GM12878 (cell line): ENCODE results near the gene AMPD3. TPM values are rescaled to one million over a fixed set of nuclear protein-coding genes. Genes with fewer than 3 reads are reported as not detected.

Experiments
- ATAC-seq: fragments of 200-7000 bp; cut with Tn5 transposase; 3 replicates; pipeline ENCODE4 v1.9.1; 2020; ENCODE audit warnings: mild to moderate bottlenecking, moderate library complexity
- BruUV-seq: library from RNA; stranded (reverse); fragments of 400-500 nt; replicated peaks from 2 replicates; lab custom pipeline; 2021; lab: Mats Ljungman, UMichigan
- CTCF ChIA-PET: fragments of 300-600 bp; sonication (Branson Sonifier 250); formaldehyde crosslinking; extraction: SDS; loops from one replicate; lab custom pipeline; 2021; ENCODE audit warnings: inconsistent platforms; lab: Yijun Ruan, JAX
- POLR2A ChIA-PET: fragments of 350-600 bp; formaldehyde crosslinking; extraction: SDS; loops from one replicate; lab custom pipeline; 2021; ENCODE audit warnings: inconsistent platforms; lab: Charles Lee
- RAD21 ChIA-PET: fragments of 300-600 bp; sonication (Branson Sonifier 250); formaldehyde crosslinking; loops from one replicate; lab custom pipeline; 2023; ENCODE audit warnings: antibody characterized with exemption; ENCODE audit not compliant: unreplicated experiment; lab: Charles Lee
- SMC1A ChIA-PET: fragments of 300-600 bp; sonication (Branson Sonifier 250); formaldehyde crosslinking; loops from one replicate; lab custom pipeline; 2023; ENCODE audit not compliant: unreplicated experiment, uncharacterized antibody; lab: Charles Lee
- DNase-seq: peaks from one replicate; pipeline ENCODE4 v3.0.0-alpha.2; 2011; ENCODE audit warnings: low read depth, low spot score
- FAIRE-seq: peaks from 3 replicates; lab custom pipeline; 2011; peaks lifted over from hg19 to GRCh38; lab: Jason Lieb, UNC
- H2AFZ ChIP-seq: 2 replicates; pipeline ENCODE4 v1.6.0; 2011; ENCODE audit warnings: low read depth, low read length, control low read depth; ENCODE audit not compliant: control insufficient read depth
- H3K27ac ChIP-seq: 2 replicates; pipeline ENCODE4 v1.5.1; 2011; ENCODE audit warnings: control low read depth; ENCODE audit not compliant: control insufficient read depth, insufficient read depth
- H3K27me3 ChIP-seq, 2 experiments: replicated peaks in 1 of 2; 2 replicates each; pipeline versions ENCODE4 v1.6.0 to v1.6.1; 2011; ENCODE audit warnings: low read length in 1 of 2; ENCODE audit not compliant: control insufficient read depth in 2 of 2, insufficient read depth in 2 of 2
- H3K36me3 ChIP-seq, 2 experiments: 2 replicates each; pipeline ENCODE4 v1.5.1; 2011; ENCODE audit warnings: low read length in 1 of 2; ENCODE audit not compliant: control insufficient read depth in 2 of 2, insufficient read depth in 2 of 2
- H3K4me1 ChIP-seq: 2 replicates; pipeline ENCODE4 v1.6.1; 2011; ENCODE audit warnings: mild to moderate bottlenecking, low read length, moderate library complexity, mixed read lengths; ENCODE audit not compliant: control insufficient read depth, insufficient read depth
- H3K4me2 ChIP-seq: 2 replicates; pipeline ENCODE4 v1.6.0; 2011; ENCODE audit warnings: control low read depth; ENCODE audit not compliant: control insufficient read depth, insufficient read depth
- H3K4me3 ChIP-seq: fragments of 200-600 bp; sonication (generic); 2 replicates; pipeline ENCODE4 v1.5.1; 2016
- H3K79me2 ChIP-seq: 2 replicates; pipeline ENCODE4 v1.6.0; 2011; ENCODE audit warnings: low read length; ENCODE audit not compliant: control insufficient read depth, insufficient read depth
- H3K9ac ChIP-seq: 2 replicates; pipeline ENCODE4 v1.8.0; 2011; ENCODE audit warnings: low read length, control low read depth, mixed read lengths; ENCODE audit not compliant: control insufficient read depth, insufficient read depth
- H3K9me3 ChIP-seq: replicated peaks from 3 replicates; pipeline ENCODE4 v1.5.1; 2011; ENCODE audit warnings: mild to moderate bottlenecking, low read length; ENCODE audit not compliant: control insufficient read depth, insufficient read depth
- H4K20me1 ChIP-seq: 2 replicates; pipeline ENCODE4 v1.6.0; 2011; ENCODE audit not compliant: control insufficient read depth, insufficient read depth
- HDAC2 ChIP-seq: fragments of 200-600 bp; sonication (generic); IDR thresholded peaks from 2 replicates; pipeline ENCODE4 v1.6.1; 2017
- IKZF1 ChIP-seq: fragments of 450-650 bp; conservative IDR thresholded peaks from 2 replicates; pipeline ENCODE4 v1.6.1; 2017; ENCODE audit warnings: antibody characterized with exemption, mild to moderate bottlenecking
- POLR2A ChIP-seq: IDR thresholded peaks from 2 replicates; pipeline ENCODE4 v1.6.1; 2011; ENCODE audit warnings: low read depth, mild to moderate bottlenecking, low read length
- RUNX3 ChIP-seq: IDR thresholded peaks from 2 replicates; pipeline ENCODE4 v1.6.1; 2012; ENCODE audit warnings: low read length, inconsistent platforms
- SREBF2 ChIP-seq: IDR thresholded peaks from 2 replicates; pipeline ENCODE4 v1.6.1; 2012; ENCODE audit warnings: mild to moderate bottlenecking, low read length
- SRF ChIP-seq, 2 experiments: IDR thresholded peaks; 2 replicates each; pipeline ENCODE4 v1.6.1; 2011; ENCODE audit warnings: low read depth in 2 of 2, low read length in 2 of 2, mild to moderate bottlenecking in 1 of 2, moderate library complexity in 1 of 2
- TARDBP ChIP-seq: IDR thresholded peaks from 2 replicates; pipeline ENCODE4 v1.6.1; 2016; ENCODE audit warnings: borderline replicate concordance
- TCF12 ChIP-seq: IDR thresholded peaks from 2 replicates; pipeline ENCODE4 v1.6.1; 2011; ENCODE audit warnings: low read depth, mild to moderate bottlenecking, low read length
- WGBS: methylation state at CpG from one replicate; pipeline ENCODE4 v1.1.6; 2016; ENCODE audit warnings: low lambda C conversion rate; ENCODE audit not compliant: insufficient replicate concordance, insufficient coverage; ENCODE audit errors: missing lambda C conversion rate; 5-methylcytosine and 5-hydroxymethylcytosine counted together
- in situ Hi-C: fragments of 300-500 bp; cut with MboI; formaldehyde crosslinking; loops from 9 replicates; pipeline ENCODE4 v1.14.3; 2018; ENCODE audit warnings: mixed read lengths
- intact Hi-C: fragments of 100-400 bp; cut with micrococcal nuclease; formaldehyde crosslinking; loops from one replicate; pipeline ENCODE4 v1.14.2; 2022; ENCODE audit not compliant: unreplicated experiment
- polyA plus RNA-seq, 11 experiments: library from polyadenylated mRNA; depleted of rRNA in 4 of 11; unstranded in 6 of 11; stranded (reverse) in 5 of 11; fragments of >200 nt; fragmentation: Nextera tagmentation in 4 of 11; fragmentation: Illumina TruSeq in 1 of 11; extraction: Ambion mirVana in 4 of 11; extraction: Trizol in 1 of 11; gene quantifications; 1 replicate in 1 of 11; 2 replicates in 10 of 11; pipeline versions ENCODE4 v1.2.1 to v1.2.3, GENCODE V29; 2011 to 2016; ENCODE audit warnings: inconsistent platforms in 2 of 11, missing spikeins in 2 of 11, low read depth in 1 of 11
- total RNA-seq, 4 experiments: library from RNA; depleted of rRNA in 3 of 4; stranded (reverse); fragments of >200 nt in 3 of 4; fragmentation: Illumina TruSeq in 1 of 4; extraction: Trizol in 1 of 4; gene quantifications; 2 replicates each; pipeline versions ENCODE4 v1.2.1 to v1.2.3, GENCODE V29; 2013 to 2021
- TF ChIP-seq, protein P1 (sequence below): IDR thresholded peaks from 2 replicates; pipeline ENCODE4 v1.6.1; 2012; ENCODE audit warnings: low read depth, low read length, improper control_type of control experiment
- TF ChIP-seq, protein P2 (sequence below): IDR thresholded peaks from 2 replicates; pipeline ENCODE4 v1.6.1; 2012; ENCODE audit warnings: mild to moderate bottlenecking, low read depth, low read length

The AMPD3 gene
- total and polyA plus RNA-seq, 10 of the 15 experiments (the other 5 are each of a cell fraction or from before 2014, with no cell fraction given), result 5.6 to 28.6 (median 15.9) TPM

DNA sequence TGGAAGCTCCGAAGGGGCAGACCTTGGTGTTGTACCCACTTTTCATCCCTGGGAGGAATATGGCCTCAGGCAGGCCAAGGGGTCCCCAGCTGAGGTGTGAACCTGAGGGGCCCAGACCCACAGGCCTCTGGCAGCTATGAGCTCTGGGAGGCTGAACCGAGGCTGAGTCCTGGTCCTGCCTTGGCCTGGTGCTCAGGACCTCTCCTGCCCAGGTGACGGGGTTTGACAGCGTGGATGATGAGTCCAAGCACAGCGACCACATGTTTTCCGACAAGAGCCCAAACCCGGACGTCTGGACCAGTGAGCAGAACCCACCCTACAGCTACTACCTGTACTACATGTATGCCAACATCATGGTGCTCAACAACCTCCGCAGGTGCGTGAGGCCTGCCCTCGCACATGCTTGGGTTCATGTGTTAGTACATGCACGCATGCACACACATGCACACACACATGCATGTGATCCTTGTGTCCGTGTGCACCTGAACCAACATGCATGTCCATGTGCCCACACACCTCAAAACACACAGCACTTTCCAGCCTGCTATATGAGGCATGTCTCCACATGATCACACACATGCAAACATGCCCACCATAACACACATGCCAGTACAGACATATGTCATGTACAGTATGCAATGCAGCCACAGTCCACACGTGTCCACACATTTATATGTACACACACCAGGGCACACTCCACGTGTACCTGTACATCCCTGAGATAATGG, 45.0 kb downstream of the AMPD3 start:
- H3K9me3 ChIP-seq, result no peaks in the 10 kb centered on the region
- H3K4me1 ChIP-seq, result no peaks in the 10 kb centered on the region
- ChIA-PET SMC1A (no interaction called here), CTCF (no interaction called here), POLR2A (no interaction called here), RAD21 (no interaction called here)
- no peaks in the 10 kb centered on the region for H4K20me1 ChIP-seq
- no peak overlapping the region for H3K4me2 ChIP-seq
- H3K36me3 ChIP-seq, result peaks cover 2 to 12% of the 10 kb centered on the region in 2 experiments; a peak in 3 of 4 replicates
- in situ Hi-C loops, result no loop called here
- intact Hi-C loops, result no loop called here
- TF ChIP-seq RUNX3 (no peak), TARDBP (no peak), POLR2A (no peak), SREBF2 (no peak), IKZF1 (no peak), SRF (IDR thresholded peaks at IDR 0.05; ENCODE audit: low read depth in 2 of 2, low read length in 2 of 2) (no peak), TCF12 (no peak), HDAC2 (no peak)
- TF ChIP-seq, protein P1, sequence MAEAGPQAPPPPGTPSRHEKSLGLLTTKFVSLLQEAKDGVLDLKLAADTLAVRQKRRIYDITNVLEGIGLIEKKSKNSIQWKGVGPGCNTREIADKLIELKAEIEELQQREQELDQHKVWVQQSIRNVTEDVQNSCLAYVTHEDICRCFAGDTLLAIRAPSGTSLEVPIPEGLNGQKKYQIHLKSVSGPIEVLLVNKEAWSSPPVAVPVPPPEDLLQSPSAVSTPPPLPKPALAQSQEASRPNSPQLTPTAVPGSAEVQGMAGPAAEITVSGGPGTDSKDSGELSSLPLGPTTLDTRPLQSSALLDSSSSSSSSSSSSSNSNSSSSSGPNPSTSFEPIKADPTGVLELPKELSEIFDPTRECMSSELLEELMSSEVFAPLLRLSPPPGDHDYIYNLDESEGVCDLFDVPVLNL, result no peak
- TF ChIP-seq, protein P2, sequence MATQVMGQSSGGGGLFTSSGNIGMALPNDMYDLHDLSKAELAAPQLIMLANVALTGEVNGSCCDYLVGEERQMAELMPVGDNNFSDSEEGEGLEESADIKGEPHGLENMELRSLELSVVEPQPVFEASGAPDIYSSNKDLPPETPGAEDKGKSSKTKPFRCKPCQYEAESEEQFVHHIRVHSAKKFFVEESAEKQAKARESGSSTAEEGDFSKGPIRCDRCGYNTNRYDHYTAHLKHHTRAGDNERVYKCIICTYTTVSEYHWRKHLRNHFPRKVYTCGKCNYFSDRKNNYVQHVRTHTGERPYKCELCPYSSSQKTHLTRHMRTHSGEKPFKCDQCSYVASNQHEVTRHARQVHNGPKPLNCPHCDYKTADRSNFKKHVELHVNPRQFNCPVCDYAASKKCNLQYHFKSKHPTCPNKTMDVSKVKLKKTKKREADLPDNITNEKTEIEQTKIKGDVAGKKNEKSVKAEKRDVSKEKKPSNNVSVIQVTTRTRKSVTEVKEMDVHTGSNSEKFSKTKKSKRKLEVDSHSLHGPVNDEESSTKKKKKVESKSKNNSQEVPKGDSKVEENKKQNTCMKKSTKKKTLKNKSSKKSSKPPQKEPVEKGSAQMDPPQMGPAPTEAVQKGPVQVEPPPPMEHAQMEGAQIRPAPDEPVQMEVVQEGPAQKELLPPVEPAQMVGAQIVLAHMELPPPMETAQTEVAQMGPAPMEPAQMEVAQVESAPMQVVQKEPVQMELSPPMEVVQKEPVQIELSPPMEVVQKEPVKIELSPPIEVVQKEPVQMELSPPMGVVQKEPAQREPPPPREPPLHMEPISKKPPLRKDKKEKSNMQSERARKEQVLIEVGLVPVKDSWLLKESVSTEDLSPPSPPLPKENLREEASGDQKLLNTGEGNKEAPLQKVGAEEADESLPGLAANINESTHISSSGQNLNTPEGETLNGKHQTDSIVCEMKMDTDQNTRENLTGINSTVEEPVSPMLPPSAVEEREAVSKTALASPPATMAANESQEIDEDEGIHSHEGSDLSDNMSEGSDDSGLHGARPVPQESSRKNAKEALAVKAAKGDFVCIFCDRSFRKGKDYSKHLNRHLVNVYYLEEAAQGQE, result no peak
- ATAC-seq (no peak), DNase-seq (no peak), FAIRE-seq (no peak)
- no peak overlapping the region for H3K27ac ChIP-seq
- BruUV-seq, result no TSS peak
- no peaks in the 10 kb centered on the region for H3K27me3 ChIP-seq
- H3K79me2 ChIP-seq, result no peaks in the 10 kb centered on the region
- no peak overlapping the region for H2AFZ ChIP-seq
- WGBS, result 78% methylated on average over 15 of the region's 15 CpGs
- H3K4me3 ChIP-seq, result no peak overlapping the region
- no peak overlapping the region for H3K9ac ChIP-seq
